ENCODE measurements around the gene UBXN6.

Gene UBXN6

DNA sequence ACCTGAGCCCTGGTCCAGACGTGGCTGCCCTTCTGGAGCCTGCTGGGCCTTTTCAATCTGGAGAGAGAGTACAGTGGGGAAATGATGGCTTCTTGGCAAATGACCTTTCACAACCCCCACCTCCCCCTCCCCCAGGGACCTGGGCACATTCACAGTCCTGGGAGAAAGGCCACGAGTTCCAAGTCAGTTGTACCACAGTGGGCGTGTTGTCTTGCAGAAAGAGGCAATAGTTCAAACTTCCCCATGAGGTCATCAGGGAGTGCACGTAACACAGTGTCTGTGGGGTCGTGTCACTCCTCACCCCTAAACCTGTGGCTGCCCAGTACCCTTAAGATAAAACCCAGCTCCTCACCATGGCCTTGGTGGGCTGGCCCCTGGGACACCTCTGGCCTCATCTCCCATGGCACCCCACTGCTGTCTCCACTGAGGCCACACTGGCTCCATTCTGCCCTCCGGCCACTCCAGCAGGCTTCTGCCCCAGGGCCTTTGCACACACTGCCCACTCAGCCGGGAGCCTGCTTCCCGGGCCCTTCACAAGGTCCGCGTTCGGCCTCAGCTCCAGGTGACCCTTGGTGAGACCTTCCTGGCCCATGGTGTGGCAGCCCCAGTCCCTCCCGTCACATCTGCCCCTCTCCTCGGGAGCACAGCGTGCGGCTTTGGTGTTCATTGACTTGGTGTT lies 47.4 kb upstream of the UBXN6 start:
- TF ChIP-seq POLR2AphosphoS5 (IDR thresholded peaks at IDR 0.05; ENCODE audit: low read depth, low read length) = no peak
- TF ChIP-seq TAF1 (IDR thresholded peaks at IDR 0.05; ENCODE audit: borderline replicate concordance, insufficient read depth, low read length) = no peak
- TF ChIP-seq SIN3A (IDR thresholded peaks at IDR 0.05; ENCODE audit: borderline replicate concordance, insufficient read depth, low read length) = no peak
- no peak for TF ChIP-seq FOXP2 (optimal IDR thresholded peaks at IDR 0.05; ENCODE audit: borderline replicate concordance, extremely low read depth, extremely low read length, insufficient read depth)
- TF ChIP-seq, protein P1, sequence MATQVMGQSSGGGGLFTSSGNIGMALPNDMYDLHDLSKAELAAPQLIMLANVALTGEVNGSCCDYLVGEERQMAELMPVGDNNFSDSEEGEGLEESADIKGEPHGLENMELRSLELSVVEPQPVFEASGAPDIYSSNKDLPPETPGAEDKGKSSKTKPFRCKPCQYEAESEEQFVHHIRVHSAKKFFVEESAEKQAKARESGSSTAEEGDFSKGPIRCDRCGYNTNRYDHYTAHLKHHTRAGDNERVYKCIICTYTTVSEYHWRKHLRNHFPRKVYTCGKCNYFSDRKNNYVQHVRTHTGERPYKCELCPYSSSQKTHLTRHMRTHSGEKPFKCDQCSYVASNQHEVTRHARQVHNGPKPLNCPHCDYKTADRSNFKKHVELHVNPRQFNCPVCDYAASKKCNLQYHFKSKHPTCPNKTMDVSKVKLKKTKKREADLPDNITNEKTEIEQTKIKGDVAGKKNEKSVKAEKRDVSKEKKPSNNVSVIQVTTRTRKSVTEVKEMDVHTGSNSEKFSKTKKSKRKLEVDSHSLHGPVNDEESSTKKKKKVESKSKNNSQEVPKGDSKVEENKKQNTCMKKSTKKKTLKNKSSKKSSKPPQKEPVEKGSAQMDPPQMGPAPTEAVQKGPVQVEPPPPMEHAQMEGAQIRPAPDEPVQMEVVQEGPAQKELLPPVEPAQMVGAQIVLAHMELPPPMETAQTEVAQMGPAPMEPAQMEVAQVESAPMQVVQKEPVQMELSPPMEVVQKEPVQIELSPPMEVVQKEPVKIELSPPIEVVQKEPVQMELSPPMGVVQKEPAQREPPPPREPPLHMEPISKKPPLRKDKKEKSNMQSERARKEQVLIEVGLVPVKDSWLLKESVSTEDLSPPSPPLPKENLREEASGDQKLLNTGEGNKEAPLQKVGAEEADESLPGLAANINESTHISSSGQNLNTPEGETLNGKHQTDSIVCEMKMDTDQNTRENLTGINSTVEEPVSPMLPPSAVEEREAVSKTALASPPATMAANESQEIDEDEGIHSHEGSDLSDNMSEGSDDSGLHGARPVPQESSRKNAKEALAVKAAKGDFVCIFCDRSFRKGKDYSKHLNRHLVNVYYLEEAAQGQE (IDR thresholded peaks at IDR 0.05; ENCODE audit: insufficient read depth in 1 of 2, low read depth in 2 of 2, low read length in 2 of 2) = no peak

DNA sequence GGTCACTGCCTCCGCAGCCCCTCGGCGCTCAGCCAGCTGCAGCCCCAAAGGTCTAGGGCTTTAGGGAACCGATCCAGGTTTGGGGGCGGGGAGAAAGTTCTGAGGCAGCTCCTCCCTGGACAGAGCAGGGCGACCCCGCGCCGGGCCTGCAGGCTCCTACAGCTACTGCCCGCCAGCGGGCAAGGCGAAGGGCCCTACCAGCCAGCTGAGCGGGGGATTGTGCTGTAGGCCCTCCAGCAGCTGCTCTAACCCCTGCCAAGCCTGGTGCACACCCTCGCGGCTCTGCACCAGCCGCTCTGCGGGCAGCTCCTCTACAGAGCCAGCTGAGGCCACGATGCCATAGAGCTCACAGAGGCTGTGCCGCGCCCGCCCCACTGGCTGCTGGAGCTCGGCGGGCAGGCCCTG lies 46.7 kb upstream of the UBXN6 start:
- TF ChIP-seq, protein P1 (IDR thresholded peaks at IDR 0.05; ENCODE audit: insufficient read depth in 1 of 2, low read depth in 2 of 2, low read length in 2 of 2) = no peak
- TF ChIP-seq SIN3A (IDR thresholded peaks at IDR 0.05; ENCODE audit: borderline replicate concordance, insufficient read depth, low read length) (no peak), FOXP2 (optimal IDR thresholded peaks at IDR 0.05; ENCODE audit: borderline replicate concordance, extremely low read depth, extremely low read length, insufficient read depth) (no peak), TAF1 (IDR thresholded peaks at IDR 0.05; ENCODE audit: borderline replicate concordance, insufficient read depth, low read length) (no peak), POLR2AphosphoS5 (IDR thresholded peaks at IDR 0.05; ENCODE audit: low read depth, low read length) (no peak)

DNA sequence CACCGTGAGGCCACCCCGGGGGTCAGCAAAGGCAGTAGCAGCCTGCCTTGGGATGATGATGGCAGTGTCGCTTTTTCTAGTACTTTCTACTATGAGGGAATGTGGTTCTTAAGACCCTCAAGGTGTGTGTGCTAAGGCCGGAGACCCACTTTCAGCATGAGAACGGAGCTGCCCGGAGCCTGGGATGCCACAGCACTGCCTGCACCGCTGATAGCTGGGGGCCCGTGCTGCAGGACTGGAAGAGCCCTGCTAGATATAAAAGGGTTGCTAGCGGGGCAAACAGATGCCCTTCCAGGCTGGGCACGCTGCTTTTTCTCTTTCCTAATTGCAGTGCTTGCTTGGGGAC lies 46.2 kb upstream of the UBXN6 start:
- TF ChIP-seq POLR2AphosphoS5 (IDR thresholded peaks at IDR 0.05; ENCODE audit: low read depth, low read length) (no peak), FOXP2 (optimal IDR thresholded peaks at IDR 0.05; ENCODE audit: borderline replicate concordance, extremely low read depth, extremely low read length, insufficient read depth) (no peak), TAF1 (IDR thresholded peaks at IDR 0.05; ENCODE audit: borderline replicate concordance, insufficient read depth, low read length) (no peak), SIN3A (IDR thresholded peaks at IDR 0.05; ENCODE audit: borderline replicate concordance, insufficient read depth, low read length) (no peak)
- TF ChIP-seq, protein P1 (IDR thresholded peaks at IDR 0.05; ENCODE audit: insufficient read depth in 1 of 2, low read depth in 2 of 2, low read length in 2 of 2) = no peak

DNA sequence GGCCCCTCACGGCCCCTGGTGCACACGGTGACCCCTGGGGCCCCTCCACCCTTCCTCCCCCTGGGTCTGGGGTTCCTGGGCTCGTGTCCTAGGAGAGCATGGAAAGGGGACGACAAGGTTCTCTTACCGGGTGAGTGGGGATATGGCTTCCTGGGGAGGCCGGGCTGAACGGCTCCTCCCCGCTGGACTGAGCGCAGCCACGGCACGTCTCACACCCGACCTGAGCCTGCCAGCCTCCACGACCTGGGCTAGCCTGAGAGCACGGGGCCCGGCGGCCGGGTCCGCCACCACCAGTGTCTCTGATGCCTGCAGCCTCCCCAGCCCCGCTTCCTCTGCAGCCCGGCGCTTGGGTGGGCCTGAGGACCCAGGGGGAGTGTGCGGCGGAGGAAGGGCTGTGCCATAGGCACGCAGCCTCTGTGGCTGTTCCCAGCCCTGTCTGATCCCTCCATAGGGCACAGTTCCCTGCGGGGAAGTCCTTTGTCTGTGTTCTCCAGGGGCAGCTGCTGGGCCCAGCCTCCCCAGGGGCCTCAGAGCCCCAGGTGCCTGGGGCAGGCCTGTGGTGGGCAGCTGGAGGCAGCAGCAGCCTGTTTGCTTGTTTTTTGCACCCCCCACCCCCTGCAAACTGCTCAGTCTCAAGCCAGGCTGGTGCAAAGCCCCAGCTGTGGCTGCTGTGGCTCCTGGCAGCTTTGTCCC lies 45.7 kb upstream of the UBXN6 start:
- no peak for TF ChIP-seq SIN3A (IDR thresholded peaks at IDR 0.05; ENCODE audit: borderline replicate concordance, insufficient read depth, low read length)
- no peak for TF ChIP-seq TAF1 (IDR thresholded peaks at IDR 0.05; ENCODE audit: borderline replicate concordance, insufficient read depth, low read length)
- TF ChIP-seq, protein P1 (IDR thresholded peaks at IDR 0.05; ENCODE audit: insufficient read depth in 1 of 2, low read depth in 2 of 2, low read length in 2 of 2) = no peak
- no peak for TF ChIP-seq FOXP2 (optimal IDR thresholded peaks at IDR 0.05; ENCODE audit: borderline replicate concordance, extremely low read depth, extremely low read length, insufficient read depth)
- no peak for TF ChIP-seq POLR2AphosphoS5 (IDR thresholded peaks at IDR 0.05; ENCODE audit: low read depth, low read length)
